Smooth muscle cell of trachea (primary cell): ENCODE data around the gene IL17RE. TPM values are rescaled to one million over a fixed set of nuclear protein-coding genes. Genes with fewer than 3 reads are reported as not detected.

Source experiments
- total RNA-seq: library from RNA; depleted of rRNA; stranded (reverse); fragments of >200 nt; gene quantifications from 2 replicates; pipeline ENCODE4 v1.2.1, GENCODE V29; 2014

The IL17RE gene
- 1.5 and 2.8 TPM in 2 replicates for total RNA-seq

GRCh38 chr3:9902372-9903237 lies at the start of gene IL17RE:
TSS of gene IL17RE (plus strand) at chr3:9902848. CDS start at chr3:9902933, 85 bp downstream.

GRCh38 chr3:9879830-9880549 lies 22.7 kb upstream of the IL17RE start, which contains the start of gene CIDEC:
TSS of gene CIDEC (minus strand) at chr3:9880253. CDS start at chr3:9878486, 1,767 bp downstream.

GRCh38 chr3:9890249-9891071 lies 12.2 kb upstream of the IL17RE start, which contains the start of gene JAGN1:
TSS of gene JAGN1 (plus strand) at chr3:9890610. CDS start at chr3:9890723, 113 bp downstream.

GRCh38 chr3:9916734-9917680 lies 14.4 kb downstream of the IL17RE start, which contains the start of gene IL17RC:
TSS of gene IL17RC (plus strand) at chr3:9917098. CDS start at chr3:9917316, 218 bp downstream.

GRCh38 chr3:9933561-9934234 lies 31.1 kb downstream of the IL17RE start, which contains the start of gene CRELD1:
TSS of gene CRELD1 (plus strand) at chr3:9933834. CDS start at chr3:9934439, 605 bp downstream.

GRCh38 chr3:9951962-9952805 lies 49.5 kb downstream of the IL17RE start, which contains the start of gene PRRT3:
TSS of gene PRRT3 (minus strand) at chr3:9952408. CDS start at chr3:9950115, 2,293 bp downstream.

Other genes starting within 250 kb of the IL17RE start
- gene CPNE9, start 199.0 kb upstream of the IL17RE start, total RNA-seq, result not detected in 2 replicates
- 15.3 and 16.5 TPM in 2 replicates for gene BRPF1, start 171.1 kb upstream of the IL17RE start, total RNA-seq
- gene OGG1, start 152.9 kb upstream of the IL17RE start, total RNA-seq, result 20.9 and 27.3 TPM in 2 replicates
- gene CAMK1, start 132.9 kb upstream of the IL17RE start, total RNA-seq, result 55.6 and 65.2 TPM in 2 replicates
- 94.1 and 101 TPM in 2 replicates for gene TADA3, start 110.4 kb upstream of the IL17RE start, total RNA-seq
- 190 and 245 TPM in 2 replicates for gene ARPC4, start 109.8 kb upstream of the IL17RE start, total RNA-seq
- gene TTLL3, start 92.6 kb upstream of the IL17RE start, total RNA-seq, result 34.7 and 37.2 TPM in 2 replicates
- 32.4 and 39.3 TPM in 2 replicates for gene RPUSD3, start 58.8 kb upstream of the IL17RE start, total RNA-seq
- gene CIDEC, start 22.6 kb upstream of the IL17RE start, total RNA-seq, result 0.17 and 0.44 TPM in 2 replicates
- 32.4 and 35.1 TPM in 2 replicates for gene JAGN1, start 12.2 kb upstream of the IL17RE start, total RNA-seq
- gene IL17RC, start 14.2 kb downstream of the IL17RE start, total RNA-seq, result 57.6 and 58.9 TPM in 2 replicates
- gene CRELD1, start 31.0 kb downstream of the IL17RE start, total RNA-seq, result 16.0 and 47.8 TPM in 2 replicates
- 5.4 and 7.1 TPM in 2 replicates for gene PRRT3, start 49.6 kb downstream of the IL17RE start, total RNA-seq
- gene EMC3, start 84.0 kb downstream of the IL17RE start, total RNA-seq, result 61.1 and 78.7 TPM in 2 replicates
- gene FANCD2, start 123.6 kb downstream of the IL17RE start, total RNA-seq, result 2.8 and 25.7 TPM in 2 replicates
- gene FANCD2OS, start 205.4 kb downstream of the IL17RE start, total RNA-seq, result not detected in 2 replicates
- 118 and 138 TPM in 2 replicates for gene BRK1, start 212.8 kb downstream of the IL17RE start, total RNA-seq
- 37.2 and 39.7 TPM in 2 replicates for gene VHL, start 238.9 kb downstream of the IL17RE start, total RNA-seq